Choroid plexus epithelial cell (primary cell): ENCODE results near the gene VCL.

Source experiments
- DNase-seq: peaks from one replicate; pipeline ENCODE4 v3.0.0-alpha.2; 2010; ENCODE audit warnings: low read depth
- H3K4me3 ChIP-seq: 2 replicates; pipeline ENCODE4 v1.5.1; 2011; ENCODE audit warnings: low read depth, mild to moderate bottlenecking, control low read depth, low read length, moderate library complexity
- TF ChIP-seq, protein P1 (sequence below): conservative IDR thresholded peaks from 2 replicates; pipeline ENCODE4 v1.5.1; 2011; ENCODE audit warnings: low read depth, mild to moderate bottlenecking, control low read depth, inconsistent platforms, low read length, moderate library complexity

VCL gene

DNA sequence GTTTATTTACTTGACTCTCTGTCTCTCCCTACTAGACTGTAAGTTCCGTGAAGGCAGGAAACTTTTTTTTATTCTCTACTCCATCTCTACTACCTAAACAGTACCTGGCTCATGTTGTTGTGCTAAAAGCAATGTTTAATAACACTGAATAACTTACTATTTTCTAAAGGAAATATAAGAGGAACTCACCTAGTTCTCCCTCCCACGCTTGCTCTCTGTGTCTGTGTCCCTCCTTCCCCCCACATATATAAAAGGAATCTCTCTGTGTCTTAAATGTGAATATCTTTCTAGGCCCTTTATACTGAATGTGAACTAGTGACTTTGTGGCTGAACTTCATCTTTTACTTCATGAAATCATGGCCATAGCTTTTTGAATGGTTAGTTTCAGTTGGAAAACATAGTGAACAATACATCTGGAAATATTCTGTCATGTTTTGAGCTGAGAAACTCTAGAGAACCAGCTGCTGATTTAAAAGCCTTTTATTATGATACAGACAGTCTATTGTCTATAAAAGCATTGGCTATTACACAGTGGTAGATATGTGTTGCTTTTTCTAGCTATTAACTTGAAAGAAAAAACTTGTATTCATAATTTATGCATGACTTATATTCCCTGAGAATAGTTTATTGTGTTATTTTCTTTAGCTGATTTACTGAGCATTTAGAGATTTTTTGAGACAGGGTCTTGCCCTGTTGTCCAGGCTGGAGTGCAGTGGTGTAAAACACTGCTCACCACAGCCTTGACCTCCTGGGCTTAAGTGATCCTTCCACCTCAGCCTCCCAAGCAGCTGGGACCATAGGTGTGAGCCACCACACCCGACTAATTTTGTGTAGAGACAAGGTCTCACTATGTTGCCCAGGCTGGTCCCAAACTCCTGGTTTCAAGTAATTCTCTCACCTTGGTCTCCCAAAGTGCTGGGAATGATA is 42.5 kb downstream of the VCL start:
- H3K4me3 ChIP-seq, result no peak overlapping the region
- TF ChIP-seq, protein P1, sequence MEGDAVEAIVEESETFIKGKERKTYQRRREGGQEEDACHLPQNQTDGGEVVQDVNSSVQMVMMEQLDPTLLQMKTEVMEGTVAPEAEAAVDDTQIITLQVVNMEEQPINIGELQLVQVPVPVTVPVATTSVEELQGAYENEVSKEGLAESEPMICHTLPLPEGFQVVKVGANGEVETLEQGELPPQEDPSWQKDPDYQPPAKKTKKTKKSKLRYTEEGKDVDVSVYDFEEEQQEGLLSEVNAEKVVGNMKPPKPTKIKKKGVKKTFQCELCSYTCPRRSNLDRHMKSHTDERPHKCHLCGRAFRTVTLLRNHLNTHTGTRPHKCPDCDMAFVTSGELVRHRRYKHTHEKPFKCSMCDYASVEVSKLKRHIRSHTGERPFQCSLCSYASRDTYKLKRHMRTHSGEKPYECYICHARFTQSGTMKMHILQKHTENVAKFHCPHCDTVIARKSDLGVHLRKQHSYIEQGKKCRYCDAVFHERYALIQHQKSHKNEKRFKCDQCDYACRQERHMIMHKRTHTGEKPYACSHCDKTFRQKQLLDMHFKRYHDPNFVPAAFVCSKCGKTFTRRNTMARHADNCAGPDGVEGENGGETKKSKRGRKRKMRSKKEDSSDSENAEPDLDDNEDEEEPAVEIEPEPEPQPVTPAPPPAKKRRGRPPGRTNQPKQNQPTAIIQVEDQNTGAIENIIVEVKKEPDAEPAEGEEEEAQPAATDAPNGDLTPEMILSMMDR, result no peak

DNA sequence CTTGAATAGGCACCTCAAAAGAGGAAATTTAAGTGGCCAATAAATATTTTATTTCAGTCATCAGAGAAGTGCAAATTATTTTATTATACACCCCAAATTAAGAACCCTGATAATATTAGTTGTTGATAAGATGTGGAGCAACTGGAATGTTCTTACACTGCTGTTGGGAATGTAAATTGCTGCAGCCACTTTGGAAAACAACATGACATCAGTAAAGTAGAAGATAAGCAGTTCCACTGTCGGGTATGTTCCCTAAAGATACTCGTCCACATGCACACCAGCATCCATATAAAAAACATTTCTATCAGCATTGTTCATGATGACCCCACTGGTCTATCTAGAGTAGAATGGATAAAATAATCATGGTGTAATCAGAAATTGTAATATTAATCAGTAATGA is 46.5 kb downstream of the VCL start:
- H3K4me3 ChIP-seq, result no peak overlapping the region
- no peak for DNase-seq
- TF ChIP-seq, protein P1, result no peak

More for the DNA sequence above, 42.5 kb downstream of the VCL start:
- no peak for DNase-seq

DNA sequence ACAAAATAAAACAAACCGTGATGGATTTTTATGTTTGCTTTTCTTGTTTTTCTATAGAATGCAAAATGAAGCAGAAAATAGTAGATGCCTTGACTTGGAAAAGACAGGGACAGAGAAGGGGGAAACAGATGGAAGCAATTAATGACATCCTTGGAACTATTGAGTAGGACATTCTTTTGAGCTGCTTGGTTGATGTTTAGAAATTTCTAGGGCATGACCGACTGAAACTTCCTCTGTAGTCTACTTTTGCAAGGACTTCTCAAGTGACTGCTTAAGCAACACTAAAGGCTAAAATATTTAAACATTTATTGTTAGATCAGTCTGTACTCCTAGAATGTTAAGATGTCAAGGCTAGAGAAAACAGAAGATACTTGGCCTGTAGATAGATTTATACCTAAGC is 49.4 kb downstream of the VCL start:
- DNase-seq, result peak; percentile 76
- TF ChIP-seq, protein P1, result no peak
- H3K4me3 ChIP-seq, result no peak overlapping the region

DNA sequence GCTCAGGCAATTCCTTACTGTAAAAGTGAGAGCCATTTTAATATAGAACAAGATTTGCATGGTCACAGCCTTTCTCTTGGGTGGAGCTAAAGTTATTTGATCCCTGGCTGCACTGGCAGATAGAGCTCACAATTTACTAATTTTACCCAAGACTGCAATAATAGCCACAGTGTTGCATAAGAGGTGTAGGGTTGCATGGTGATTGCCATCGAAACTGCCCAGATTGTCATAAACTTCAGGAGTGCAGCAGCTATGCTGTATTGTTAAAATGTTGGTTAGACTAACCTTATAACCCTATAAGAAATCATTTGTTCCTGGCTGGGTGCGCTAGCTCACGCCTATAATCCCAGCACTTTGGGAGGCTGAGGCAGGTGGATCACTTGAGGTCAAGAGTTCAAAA is 50.0 kb downstream of the VCL start:
- TF ChIP-seq, protein P1, result no peak
- peak; percentile 77 for DNase-seq
- no peak overlapping the region for H3K4me3 ChIP-seq

DNA sequence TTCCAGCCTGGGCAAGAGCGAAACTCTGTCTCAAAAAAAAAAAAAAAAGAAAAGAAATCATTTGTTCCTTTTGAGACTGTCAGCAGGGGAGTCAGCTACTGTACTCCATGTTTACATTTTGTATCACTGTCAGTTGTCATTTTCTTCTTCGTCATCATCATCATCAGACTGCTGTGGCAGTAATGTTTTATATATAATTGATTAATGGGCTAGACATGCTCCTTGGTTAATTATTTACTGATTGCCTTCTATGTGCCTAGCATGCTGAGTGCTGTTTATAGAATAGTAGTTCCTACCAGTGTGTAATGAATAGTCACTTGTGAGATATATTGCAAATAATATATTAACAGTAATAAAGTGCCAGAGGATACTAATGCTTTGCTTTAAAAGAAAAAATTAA is 50.5 kb downstream of the VCL start:
- DNase-seq, result no peak
- TF ChIP-seq, protein P1, result no peak
- no peak overlapping the region for H3K4me3 ChIP-seq

DNA sequence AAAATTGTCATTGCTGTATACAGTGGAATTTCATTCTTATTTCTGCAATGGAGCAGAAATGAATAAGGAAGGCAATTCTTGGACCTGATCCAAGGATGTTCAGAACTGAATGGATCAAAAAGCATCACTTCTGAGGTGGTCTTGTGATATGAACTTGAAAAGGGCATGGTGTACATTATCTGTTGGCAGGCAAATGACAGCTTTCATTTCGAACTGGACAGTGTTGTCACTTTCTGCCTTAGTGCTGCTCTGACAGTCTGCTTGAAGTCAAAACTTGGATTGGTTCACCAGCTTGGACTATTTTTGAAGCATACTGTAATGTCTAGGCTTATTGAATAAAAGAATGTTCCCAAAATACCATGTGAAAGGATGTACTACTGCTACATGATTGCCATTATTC is 52.0 kb downstream of the VCL start:
- H3K4me3 ChIP-seq, result no peak overlapping the region
- DNase-seq, result no peak
- TF ChIP-seq, protein P1, result no peak

DNA sequence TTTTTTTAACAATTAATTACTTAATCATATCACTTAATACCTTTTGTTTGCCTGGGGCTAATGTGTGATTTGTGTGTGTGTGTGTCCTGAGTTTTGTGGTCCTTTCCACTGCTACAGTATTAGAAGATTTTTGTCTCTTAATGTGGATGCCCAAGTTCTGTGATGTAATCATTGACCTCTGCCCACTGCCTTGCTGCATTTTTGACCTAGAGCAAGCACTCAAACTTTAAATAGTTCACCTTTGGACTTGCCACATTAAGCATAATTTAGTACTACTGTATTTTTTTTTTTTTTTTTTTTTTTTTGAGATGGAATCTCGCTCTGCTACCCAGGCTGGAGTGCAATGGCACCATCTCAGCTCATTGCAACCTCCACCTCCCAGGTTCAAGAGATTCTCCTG is 52.7 kb downstream of the VCL start:
- H3K4me3 ChIP-seq, result no peak overlapping the region
- no peak for DNase-seq
- TF ChIP-seq, protein P1, result no peak
